GM19468 (cell line): ENCODE measurements around the gene DYNLL1.
"Not testable (repeated sequence)": the region's sequence is repeated elsewhere in the genome, so short reads cannot be mapped to it uniquely, and the experiment has no call there.

ENCODE experiments used
- ATAC-seq: cut with Tn5 transposase; IDR thresholded peaks from one replicate; pipeline ENCODE4 v1.9.1; 2021; ENCODE audit warnings: mild to moderate bottlenecking, moderate library complexity, moderate number of reproducible peaks; ENCODE audit not compliant: unreplicated experiment; ENCODE audit errors: extremely low read depth

Gene DYNLL1

GRCh38 chr12:120504587-120504986 lies 8.7 kb downstream of the DYNLL1 start:
- no peak for ATAC-seq

GRCh38 chr12:120508537-120508936 lies 12.6 kb downstream of the DYNLL1 start:
- no peak for ATAC-seq

GRCh38 chr12:120514002-120514401 lies 18.1 kb downstream of the DYNLL1 start:
- no peak for ATAC-seq

- ATAC-seq, result no peak
Measured at GRCh38 chr12:120515496-120515895, 19.6 kb downstream of the DYNLL1 start.

GRCh38 chr12:120519324-120519723 lies 23.4 kb downstream of the DYNLL1 start:
- ATAC-seq, result not testable (repeated sequence)

GRCh38 chr12:120522568-120522967 lies 26.7 kb downstream of the DYNLL1 start:
- ATAC-seq, result no peak

GRCh38 chr12:120528861-120529525 lies 33.1 kb downstream of the DYNLL1 start, which contains the start of gene COQ5:
TSS of gene COQ5 (minus strand) at chr12:120529158. CDS start at chr12:120529141, 17 bp downstream.
- peak; percentile 41 for ATAC-seq

- no peak for ATAC-seq
Measured at GRCh38 chr12:120529641-120530417, 33.9 kb downstream of the DYNLL1 start.

GRCh38 chr12:120530418-120530761 lies 34.5 kb downstream of the DYNLL1 start:
- ATAC-seq, result not testable (repeated sequence)

- no peak for ATAC-seq
Measured at GRCh38 chr12:120532701-120533238, 36.9 kb downstream of the DYNLL1 start.

- no peak for ATAC-seq
Measured at GRCh38 chr12:120534203-120534702, 38.3 kb downstream of the DYNLL1 start, which contains the start of gene RNF10. TSS of gene RNF10 (plus strand) at chr12:120534356. CDS start at chr12:120534812, 456 bp downstream.

GRCh38 chr12:120534703-120535655 lies 39.1 kb downstream of the DYNLL1 start:
- no peak for ATAC-seq

GRCh38 chr12:120536064-120536791 lies 40.3 kb downstream of the DYNLL1 start:
- ATAC-seq, result no peak

GRCh38 chr12:120537856-120538220 lies 41.9 kb downstream of the DYNLL1 start:
- no peak for ATAC-seq

- ATAC-seq, result no peak
Measured at GRCh38 chr12:120538281-120539156, 42.6 kb downstream of the DYNLL1 start.

GRCh38 chr12:120539303-120539702 lies 43.4 kb downstream of the DYNLL1 start:
- no peak for ATAC-seq

GRCh38 chr12:120540445-120540844 lies 44.5 kb downstream of the DYNLL1 start:
- no peak for ATAC-seq

- ATAC-seq, result no peak
Measured at GRCh38 chr12:120542166-120542565, 46.3 kb downstream of the DYNLL1 start.
